K562 (cell line): ENCODE results near the gene RAB17. TPM values are rescaled to one million over a fixed set of nuclear protein-coding genes. Genes with fewer than 3 reads are reported as not detected.

Source experiments
- ATAC-seq: fragments of 200-7000 bp; cut with Tn5 transposase; 3 replicates; pipeline ENCODE4 v1.9.1; 2020; ENCODE audit warnings: moderate library complexity
- BruUV-seq: library from RNA; stranded (reverse); fragments of 400-500 nt; replicated peaks from 2 replicates; lab custom pipeline; 2021; lab: Mats Ljungman, UMichigan
- CTCF ChIA-PET: fragments of 300-600 bp; formaldehyde crosslinking; extraction: SDS; loops from one replicate; lab custom pipeline; 2021; ENCODE audit warnings: low intra/inter-chr PET ratio; lab: Yijun Ruan, JAX
- POLR2A ChIA-PET: fragments of 300-600, 350-650 bp; sonication (Branson Sonifier 250); formaldehyde crosslinking; extraction: SDS; loops from one replicate; lab custom pipeline; 2021; ENCODE audit warnings: antibody characterized with exemption, inconsistent platforms; lab: Yijun Ruan, JAX
- DNase-seq, 4 experiments: peaks; one replicate each; pipeline versions ENCODE4 v3.0.0 to v3.0.0-alpha.2; 2011 to 2018; ENCODE audit warnings: low spot score in 3 of 4, mixed read lengths in 3 of 4; ENCODE audit errors: extremely low read depth in 1 of 4
- FAIRE-seq: peaks from 2 replicates; lab custom pipeline; 2011; peaks lifted over from hg19 to GRCh38; lab: Jason Lieb, UNC
- H2AFZ ChIP-seq: 2 replicates; pipeline ENCODE4 v1.6.0; 2011; ENCODE audit warnings: low read depth, low read length, control low read depth, inconsistent platforms
- H3K27ac ChIP-seq: fragments of 200-600 bp; 3 replicates; pipeline ENCODE4 v1.8.0; 2011; ENCODE audit warnings: low read depth, mild to moderate bottlenecking, control low read depth, inconsistent platforms, low read length, moderate library complexity, mixed read lengths; ENCODE audit errors: extremely low read depth
- H3K27me3 ChIP-seq, 2 experiments: fragments of 300-600 bp in 1 of 2; 2 replicates in 1 of 2; 3 replicates in 1 of 2; pipeline versions ENCODE4 v1.6.0 to v1.8.0; 2011; ENCODE audit warnings: inconsistent platforms in 2 of 2, low read length in 2 of 2, mild to moderate bottlenecking in 1 of 2, mixed read lengths in 1 of 2, moderate library complexity in 1 of 2; ENCODE audit not compliant: control insufficient read depth in 2 of 2, insufficient read depth in 2 of 2
- H3K36me3 ChIP-seq: fragments of 300-600 bp; 3 replicates; pipeline ENCODE4 v1.8.0; 2011; ENCODE audit warnings: mild to moderate bottlenecking, low read length, inconsistent platforms; ENCODE audit not compliant: control insufficient read depth, insufficient read depth
- H3K4me1 ChIP-seq, 2 experiments: fragments of 200-600 bp in 1 of 2; replicated peaks in 1 of 2; 2 replicates in 1 of 2; 3 replicates in 1 of 2; pipeline versions ENCODE4 v1.5.1 to v1.8.0; 2011; ENCODE audit warnings: inconsistent platforms in 2 of 2, low read length in 2 of 2, mild to moderate bottlenecking in 1 of 2, mixed read lengths in 1 of 2, moderate library complexity in 1 of 2; ENCODE audit not compliant: control insufficient read depth in 2 of 2, insufficient read depth in 2 of 2
- H3K4me2 ChIP-seq: 2 replicates; pipeline ENCODE4 v1.6.1; 2011; ENCODE audit warnings: low read length, control low read depth, inconsistent platforms, mixed read lengths; ENCODE audit not compliant: insufficient read depth
- H3K4me3 ChIP-seq: fragments of 200-600 bp; sonication (generic), shearing (Covaris generic); 2 replicates; pipeline ENCODE4 v1.5.1; 2016; ENCODE audit warnings: control low read depth, inconsistent platforms
- H3K79me2 ChIP-seq: fragments of 200-600 bp; 3 replicates; pipeline ENCODE4 v1.8.0; 2011; ENCODE audit warnings: low read length, inconsistent platforms; ENCODE audit not compliant: control insufficient read depth, insufficient read depth
- H3K9ac ChIP-seq, 2 experiments: 2 replicates each; pipeline versions ENCODE4 v1.6.0 to v1.6.1; 2011; ENCODE audit warnings: low read depth in 2 of 2, low read length in 2 of 2, control low read depth in 1 of 2, inconsistent platforms in 1 of 2, mild to moderate bottlenecking in 1 of 2, mixed read lengths in 1 of 2; ENCODE audit not compliant: insufficient read depth in 1 of 2
- H3K9me1 ChIP-seq: one replicate; pipeline ENCODE4 v1.6.0; 2011; ENCODE audit warnings: inconsistent platforms, mild to moderate bottlenecking, low read length, moderate library complexity; ENCODE audit not compliant: control insufficient read depth, insufficient read depth
- H3K9me3 ChIP-seq: replicated peaks from 2 replicates; pipeline ENCODE4 v1.5.1; 2011; ENCODE audit warnings: low read depth, low read length, inconsistent platforms; ENCODE audit not compliant: control insufficient read depth, insufficient read depth
- H4K20me1 ChIP-seq: replicated peaks from 2 replicates; pipeline ENCODE4 v1.6.1; 2011; ENCODE audit warnings: low read length, inconsistent platforms, mixed read lengths; ENCODE audit not compliant: control insufficient read depth, insufficient read depth
- ATF6 ChIP-seq: sonication (generic); formaldehyde crosslinking; IDR thresholded peaks from 2 replicates; pipeline ENCODE4 v1.4.0; 2020; ENCODE audit warnings: mild to moderate bottlenecking, missing genetic modification reagents
- CEBPZ ChIP-seq: fragments of 150-350 bp; IDR thresholded peaks from 2 replicates; pipeline ENCODE4 v1.6.1; 2014; ENCODE audit warnings: low read depth, mild to moderate bottlenecking, low read length, borderline replicate concordance
- CREB1 ChIP-seq, 2 experiments: sonication (generic) in 1 of 2; formaldehyde crosslinking in 1 of 2; IDR thresholded peaks; 2 replicates each; pipeline versions ENCODE4 v1.6.1 to v1.8.0; 2012 to 2022; ENCODE audit warnings: inconsistent platforms in 1 of 2, mild to moderate bottlenecking in 1 of 2, missing genetic modification reagents in 1 of 2, moderate library complexity in 1 of 2
- DDX20 ChIP-seq: fragments of 450-650 bp; IDR thresholded peaks from 2 replicates; pipeline ENCODE4 v1.6.1; 2016; ENCODE audit warnings: missing genetic modification characterization, low read depth, mild to moderate bottlenecking, missing compliant biosample characterization, moderate library complexity
- KAT7 ChIP-seq: sonication (generic); formaldehyde crosslinking; IDR thresholded peaks from 2 replicates; pipeline ENCODE4 v1.8.0; 2022; ENCODE audit warnings: missing genetic modification reagents, mild to moderate bottlenecking, borderline replicate concordance
- KDM2B ChIP-seq: fragments of 250-450 bp; sonication (Bioruptor Pico); IDR thresholded peaks from 2 replicates; pipeline ENCODE4 v1.8.0; 2021; ENCODE audit warnings: mild to moderate bottlenecking, moderate library complexity
- PHF8 ChIP-seq: fragments of 200-600 bp; sonication (generic); IDR thresholded peaks from 2 replicates; pipeline ENCODE4 v1.6.1; 2012; ENCODE audit warnings: mixed run types, mild to moderate bottlenecking, inconsistent platforms, low read length, moderate library complexity, borderline replicate concordance
- POLR3A ChIP-seq: IDR thresholded peaks from 2 replicates; pipeline ENCODE4 v1.6.1; 2011; ENCODE audit warnings: borderline replicate concordance, mild to moderate bottlenecking, moderate library complexity; ENCODE audit not compliant: insufficient read length, insufficient read depth; ENCODE audit errors: extremely low read depth
- PRMT5 ChIP-seq: sonication (generic); formaldehyde crosslinking; IDR thresholded peaks from 2 replicates; pipeline ENCODE4 v1.5.0; 2020; ENCODE audit warnings: missing genetic modification reagents
- ZNF316 ChIP-seq: fragments of 450-650 bp; IDR thresholded peaks from 2 replicates; pipeline ENCODE4 v1.6.1; 2016
- ZNF444 ChIP-seq: fragments of 250-450 bp; sonication (Bioruptor Pico); IDR thresholded peaks from 2 replicates; pipeline ENCODE4 v1.4.0; 2020; ENCODE audit warnings: mild to moderate bottlenecking, moderate library complexity
- ZNF766 ChIP-seq: fragments of 200-800 bp; sonication (Bioruptor generic); conservative IDR thresholded peaks from 2 replicates; pipeline ENCODE4 v1.6.1; 2016; ENCODE audit warnings: missing genetic modification characterization, missing compliant biosample characterization
- ZNF785 ChIP-seq: fragments of 250-450 bp; sonication (Bioruptor Pico); IDR thresholded peaks from 2 replicates; pipeline ENCODE4 v1.4.0; 2020; ENCODE audit warnings: mild to moderate bottlenecking
- WGBS: fragments of 100-300 bp; shearing (Covaris generic); methylation state at CpG from one replicate; pipeline ENCODE4 v1.1.6; 2016; ENCODE audit warnings: low coverage, mixed read lengths; ENCODE audit not compliant: insufficient coverage; ENCODE audit errors: missing lambda C conversion rate; 5-methylcytosine and 5-hydroxymethylcytosine counted together
- in situ Hi-C: fragments of 300-500 bp; cut with MboI; formaldehyde crosslinking; loops from 4 replicates; pipeline ENCODE4 v1.15.0; 2018; ENCODE audit warnings: inconsistent platforms, mixed read lengths
- intact Hi-C: fragments of 100-400 bp; cut with micrococcal nuclease; formaldehyde crosslinking; loops from 2 replicates; pipeline ENCODE4 v1.14.2; 2022
- polyA plus RNA-seq, 8 experiments: library from polyadenylated mRNA; depleted of rRNA in 4 of 8; stranded (reverse) in 5 of 8; unstranded in 3 of 8; fragments of >200 nt; fragmentation: Nextera tagmentation in 2 of 8; fragmentation: Illumina TruSeq in 1 of 8; extraction: Ambion mirVana in 2 of 8; extraction: Trizol in 1 of 8; gene quantifications; 2 replicates each; pipeline versions ENCODE4 v1.2.1 to v1.2.3, GENCODE V29; 2011 to 2014; ENCODE audit warnings: inconsistent platforms in 1 of 8, missing spikeins in 1 of 8
- total RNA-seq, 7 experiments: library from RNA; depleted of rRNA in 6 of 7; stranded (reverse); fragments of >200 nt in 6 of 7; fragmentation: Illumina TruSeq in 2 of 7; extraction: Trizol in 2 of 7; gene quantifications; 2 replicates each; pipeline versions ENCODE4 v1.2.1 to v1.2.3, GENCODE V29; 2011 to 2021; ENCODE audit warnings: low replicate concordance in 1 of 7
- TF ChIP-seq, protein P1 (sequence below): fragments of 150-350 bp; conservative IDR thresholded peaks from 2 replicates; pipeline ENCODE4 v1.6.1; 2014; ENCODE audit warnings: low read length

RAB17 gene
- total and polyA plus RNA-seq, 9 of the 15 experiments (the other 6 are each of a cell fraction or from before 2014, with no cell fraction given) = 0.13 TPM; not detected in 8

DNA sequence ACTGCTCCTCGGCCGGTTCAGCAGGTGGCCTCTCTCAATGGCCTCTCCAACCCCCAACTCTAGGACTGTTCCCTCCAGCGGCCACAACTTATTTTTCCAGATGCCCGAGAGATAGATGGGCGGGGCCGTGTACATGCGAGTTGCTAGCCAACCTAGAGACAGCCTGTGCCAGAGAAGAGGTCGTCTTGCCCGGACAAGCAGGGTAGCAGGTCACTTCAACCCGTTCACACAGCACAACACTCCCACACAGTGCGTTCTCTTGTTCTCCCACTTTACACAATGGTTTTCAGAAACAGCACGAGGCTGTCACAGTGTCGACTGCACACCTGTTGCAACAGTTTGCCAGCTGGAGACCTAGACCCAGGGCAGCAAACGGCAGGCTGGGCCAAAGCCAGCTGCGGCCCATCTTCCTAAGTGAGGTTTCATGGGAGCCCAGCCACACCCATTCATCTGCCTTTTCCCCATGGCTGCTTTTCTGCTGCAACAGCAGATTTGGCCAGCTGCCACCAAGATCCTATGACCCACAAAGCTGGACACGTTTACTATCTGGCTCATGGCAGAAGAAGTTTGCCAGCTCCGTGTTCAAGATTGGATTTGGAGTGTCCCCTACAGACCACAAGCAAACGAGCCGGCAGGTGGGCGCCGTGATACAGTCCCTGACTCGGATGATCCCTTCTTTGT is 31.4 kb downstream of the RAB17 start:
- 3% methylated on average over 20 of the region's 22 CpGs for WGBS
- TF ChIP-seq DDX20 (tag) (no peak), POLR3A (no peak), ZNF444 (CRISPR knock-in tag) (no peak), CREB1 (IDR thresholded peaks at IDR 0.05) (no peak), CREB1 (CRISPR knock-in tag; IDR thresholded peaks at IDR 0.05) (no peak), ZNF316 (peak; percentile 39; the same call in 1 of the 2 replicates), ATF6 (no peak), KDM2B (no peak), PRMT5 (CRISPR knock-in tag) (no peak), PHF8 (no peak), ZNF785 (CRISPR knock-in tag) (no peak), ZNF766 (CRISPR knock-in tag) (peak; percentile 96), CEBPZ (no peak), KAT7 (no peak)
- TF ChIP-seq, protein P1, sequence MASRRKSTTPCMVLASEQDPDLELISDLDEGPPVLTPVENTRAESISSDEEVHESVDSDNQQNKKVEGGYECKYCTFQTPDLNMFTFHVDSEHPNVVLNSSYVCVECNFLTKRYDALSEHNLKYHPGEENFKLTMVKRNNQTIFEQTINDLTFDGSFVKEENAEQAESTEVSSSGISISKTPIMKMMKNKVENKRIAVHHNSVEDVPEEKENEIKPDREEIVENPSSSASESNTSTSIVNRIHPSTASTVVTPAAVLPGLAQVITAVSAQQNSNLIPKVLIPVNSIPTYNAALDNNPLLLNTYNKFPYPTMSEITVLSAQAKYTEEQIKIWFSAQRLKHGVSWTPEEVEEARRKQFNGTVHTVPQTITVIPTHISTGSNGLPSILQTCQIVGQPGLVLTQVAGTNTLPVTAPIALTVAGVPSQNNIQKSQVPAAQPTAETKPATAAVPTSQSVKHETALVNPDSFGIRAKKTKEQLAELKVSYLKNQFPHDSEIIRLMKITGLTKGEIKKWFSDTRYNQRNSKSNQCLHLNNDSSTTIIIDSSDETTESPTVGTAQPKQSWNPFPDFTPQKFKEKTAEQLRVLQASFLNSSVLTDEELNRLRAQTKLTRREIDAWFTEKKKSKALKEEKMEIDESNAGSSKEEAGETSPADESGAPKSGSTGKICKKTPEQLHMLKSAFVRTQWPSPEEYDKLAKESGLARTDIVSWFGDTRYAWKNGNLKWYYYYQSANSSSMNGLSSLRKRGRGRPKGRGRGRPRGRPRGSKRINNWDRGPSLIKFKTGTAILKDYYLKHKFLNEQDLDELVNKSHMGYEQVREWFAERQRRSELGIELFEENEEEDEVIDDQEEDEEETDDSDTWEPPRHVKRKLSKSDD = no peak

More for the DNA sequence above, 31.4 kb downstream of the RAB17 start:
- ATAC-seq (no peak), FAIRE-seq (no peak), DNase-seq (no peak)
- Histone ChIP-seq H3K4me1 (no peaks in the 10 kb centered on the region; a peak in 1 of 5 replicates), H3K4me3 (no peak overlapping the region), H2AFZ (no peak overlapping the region), H4K20me1 (no peaks in the 10 kb centered on the region), H3K36me3 (no peaks in the 10 kb centered on the region), H3K27me3 (peaks cover 4 to 24% of the 10 kb centered on the region in 2 experiments; a peak in 2 of 5 replicates), H3K9me3 (no peaks in the 10 kb centered on the region), H3K9me1 (no peaks in the 10 kb centered on the region), H3K27ac (no peak overlapping the region), H3K9ac (no peak overlapping the region), H3K4me2 (no peak overlapping the region), H3K79me2 (no peaks in the 10 kb centered on the region)
- ChIA-PET POLR2A (no interaction called here), CTCF (no interaction called here)
- BruUV-seq = no TSS peak
- in situ Hi-C loops (no loop called here), intact Hi-C loops (no loop called here)
